Mammary epithelial cell (primary cell): Measurements from ENCODE around the gene C14orf119.

Experiments used
- EZH2 ChIP-seq: IDR thresholded peaks from 2 replicates; pipeline ENCODE4 v1.6.1; 2012; ENCODE audit warnings: low read length, inconsistent platforms, borderline replicate concordance
- TF ChIP-seq, protein P1 (sequence below), 2 donors: IDR thresholded peaks in 1 of 2; conservative IDR thresholded peaks in 1 of 2; 2 replicates each; pipeline ENCODE4 v1.5.1; 2011 to 2012; ENCODE audit warnings: inconsistent platforms in 2 of 2, low read length in 2 of 2, mild to moderate bottlenecking in 2 of 2, control low read depth in 1 of 2, low read depth in 1 of 2; ENCODE audit not compliant: insufficient read depth in 1 of 2; ENCODE audit errors: extremely low read depth in 1 of 2

DNA sequence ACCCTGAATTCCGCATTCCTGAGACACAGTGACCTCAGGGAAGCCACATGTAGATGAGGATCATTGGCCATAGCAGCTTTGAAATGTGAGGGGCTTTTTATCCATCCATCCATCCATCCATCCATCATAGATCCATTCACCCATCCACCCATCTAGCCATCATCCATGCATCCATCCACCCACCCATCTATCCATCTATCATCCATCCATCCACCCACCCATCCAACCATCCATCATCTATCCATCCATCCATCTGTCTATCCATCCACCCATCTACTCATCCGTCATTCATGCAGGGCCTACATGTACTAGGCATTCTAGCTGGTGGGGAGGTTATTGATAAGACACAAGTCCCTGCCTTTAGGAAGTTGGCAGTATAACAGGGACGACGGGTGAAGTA, 51.7 kb downstream of the C14orf119 start:
- TF ChIP-seq, protein P1, sequence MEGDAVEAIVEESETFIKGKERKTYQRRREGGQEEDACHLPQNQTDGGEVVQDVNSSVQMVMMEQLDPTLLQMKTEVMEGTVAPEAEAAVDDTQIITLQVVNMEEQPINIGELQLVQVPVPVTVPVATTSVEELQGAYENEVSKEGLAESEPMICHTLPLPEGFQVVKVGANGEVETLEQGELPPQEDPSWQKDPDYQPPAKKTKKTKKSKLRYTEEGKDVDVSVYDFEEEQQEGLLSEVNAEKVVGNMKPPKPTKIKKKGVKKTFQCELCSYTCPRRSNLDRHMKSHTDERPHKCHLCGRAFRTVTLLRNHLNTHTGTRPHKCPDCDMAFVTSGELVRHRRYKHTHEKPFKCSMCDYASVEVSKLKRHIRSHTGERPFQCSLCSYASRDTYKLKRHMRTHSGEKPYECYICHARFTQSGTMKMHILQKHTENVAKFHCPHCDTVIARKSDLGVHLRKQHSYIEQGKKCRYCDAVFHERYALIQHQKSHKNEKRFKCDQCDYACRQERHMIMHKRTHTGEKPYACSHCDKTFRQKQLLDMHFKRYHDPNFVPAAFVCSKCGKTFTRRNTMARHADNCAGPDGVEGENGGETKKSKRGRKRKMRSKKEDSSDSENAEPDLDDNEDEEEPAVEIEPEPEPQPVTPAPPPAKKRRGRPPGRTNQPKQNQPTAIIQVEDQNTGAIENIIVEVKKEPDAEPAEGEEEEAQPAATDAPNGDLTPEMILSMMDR (conservative IDR thresholded peaks at IDR 0.05 in 1 of 2, IDR thresholded peaks at IDR 0.05 in 1 of 2; ENCODE audit: extremely low read depth in 1 of 2, insufficient read depth in 1 of 2, low read depth in 1 of 2, low read length in 2 of 2): no peak
- TF ChIP-seq EZH2: no peak
